Measurements from ENCODE around the gene C15orf39.

DNA sequence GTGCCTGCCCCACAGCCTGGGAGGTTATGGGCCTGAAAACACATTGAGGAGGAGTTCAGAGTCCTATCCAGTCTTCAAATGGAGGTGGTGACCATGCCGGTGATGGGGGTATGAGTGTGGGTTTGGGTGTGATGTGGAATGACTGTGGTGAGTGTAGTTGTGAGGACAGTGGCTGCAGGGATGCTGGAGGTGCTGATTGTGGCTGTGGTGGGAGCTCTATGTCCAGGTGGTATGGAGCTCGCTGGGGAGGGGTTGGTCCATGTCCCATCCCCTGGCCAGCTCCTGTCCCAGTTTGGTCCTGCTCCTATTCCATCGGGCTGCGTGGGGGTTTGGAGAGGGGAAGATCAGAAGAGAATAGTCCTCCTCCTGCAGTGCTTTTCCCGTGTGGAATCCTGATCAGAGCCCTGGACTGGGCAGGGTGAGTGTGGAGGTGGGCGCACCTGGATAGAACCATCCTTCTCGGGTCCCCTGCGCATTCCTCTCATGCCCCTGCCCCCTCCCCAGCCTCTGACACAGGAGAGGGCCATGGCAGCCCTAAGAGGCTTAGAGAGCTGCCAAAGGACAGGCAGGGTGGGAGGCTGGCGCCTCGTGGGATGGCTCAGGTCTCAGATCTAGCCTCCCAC, 33.5 kb downstream of the C15orf39 start:
- TF ChIP-seq, protein P1, sequence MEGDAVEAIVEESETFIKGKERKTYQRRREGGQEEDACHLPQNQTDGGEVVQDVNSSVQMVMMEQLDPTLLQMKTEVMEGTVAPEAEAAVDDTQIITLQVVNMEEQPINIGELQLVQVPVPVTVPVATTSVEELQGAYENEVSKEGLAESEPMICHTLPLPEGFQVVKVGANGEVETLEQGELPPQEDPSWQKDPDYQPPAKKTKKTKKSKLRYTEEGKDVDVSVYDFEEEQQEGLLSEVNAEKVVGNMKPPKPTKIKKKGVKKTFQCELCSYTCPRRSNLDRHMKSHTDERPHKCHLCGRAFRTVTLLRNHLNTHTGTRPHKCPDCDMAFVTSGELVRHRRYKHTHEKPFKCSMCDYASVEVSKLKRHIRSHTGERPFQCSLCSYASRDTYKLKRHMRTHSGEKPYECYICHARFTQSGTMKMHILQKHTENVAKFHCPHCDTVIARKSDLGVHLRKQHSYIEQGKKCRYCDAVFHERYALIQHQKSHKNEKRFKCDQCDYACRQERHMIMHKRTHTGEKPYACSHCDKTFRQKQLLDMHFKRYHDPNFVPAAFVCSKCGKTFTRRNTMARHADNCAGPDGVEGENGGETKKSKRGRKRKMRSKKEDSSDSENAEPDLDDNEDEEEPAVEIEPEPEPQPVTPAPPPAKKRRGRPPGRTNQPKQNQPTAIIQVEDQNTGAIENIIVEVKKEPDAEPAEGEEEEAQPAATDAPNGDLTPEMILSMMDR (IDR thresholded peaks at IDR 0.05; ENCODE audit: low read depth, low read length, poor library complexity, severe bottlenecking), result no peak
- no peak for TF ChIP-seq EZH2phosphoT487 (IDR thresholded peaks at IDR 0.05; ENCODE audit: borderline replicate concordance, low read length)

Data from DOHH2 (cell line).